HG03442 (cell line): ENCODE data around the gene RNF213.
"Not testable (repeated sequence)": the region's sequence is repeated elsewhere in the genome, so short reads cannot be mapped to it uniquely, and the experiment has no call there.

Experiments used
- ATAC-seq: cut with Tn5 transposase; IDR thresholded peaks from one replicate; pipeline ENCODE4 v1.9.1; 2021; ENCODE audit warnings: mild to moderate bottlenecking, moderate library complexity; ENCODE audit not compliant: unreplicated experiment

RNF213 gene

GRCh38 chr17:80223838-80224497 lies 36.7 kb upstream of the RNF213 start:
- no peak for ATAC-seq

- no peak for ATAC-seq
Observed at GRCh38 chr17:80224683-80225082, 36.0 kb upstream of the RNF213 start.

- ATAC-seq: no peak
Observed at GRCh38 chr17:80225230-80225629, 35.4 kb upstream of the RNF213 start.

GRCh38 chr17:80227156-80227555 lies 33.5 kb upstream of the RNF213 start:
- ATAC-seq: no peak

GRCh38 chr17:80227666-80228065 lies 33.0 kb upstream of the RNF213 start:
- no peak for ATAC-seq

GRCh38 chr17:80228477-80228876 lies 32.2 kb upstream of the RNF213 start:
- ATAC-seq: no peak

GRCh38 chr17:80229011-80229410 lies 31.6 kb upstream of the RNF213 start:
- ATAC-seq: no peak

GRCh38 chr17:80232438-80232837 lies 28.2 kb upstream of the RNF213 start:
- no peak for ATAC-seq

- no peak for ATAC-seq
Observed at GRCh38 chr17:80233202-80233601, 27.4 kb upstream of the RNF213 start.

GRCh38 chr17:80236911-80237310 lies 23.7 kb upstream of the RNF213 start:
- no peak for ATAC-seq

GRCh38 chr17:80237386-80237785 lies 23.3 kb upstream of the RNF213 start:
- no peak for ATAC-seq

GRCh38 chr17:80242505-80242904 lies 18.1 kb upstream of the RNF213 start:
- no peak for ATAC-seq

- ATAC-seq: no peak
Observed at GRCh38 chr17:80243526-80244433, 16.9 kb upstream of the RNF213 start.

GRCh38 chr17:80244448-80244847 lies 16.2 kb upstream of the RNF213 start:
- not testable (repeated sequence) for ATAC-seq

GRCh38 chr17:80244871-80245509 lies 15.7 kb upstream of the RNF213 start:
- ATAC-seq: no peak

GRCh38 chr17:80245566-80246265 lies 14.9 kb upstream of the RNF213 start:
- ATAC-seq: no peak

- no peak for ATAC-seq
Observed at GRCh38 chr17:80246266-80246681, 14.4 kb upstream of the RNF213 start.

- ATAC-seq: no peak
Observed at GRCh38 chr17:80246726-80247125, 13.9 kb upstream of the RNF213 start.

GRCh38 chr17:80247561-80247960 lies 13.1 kb upstream of the RNF213 start:
- ATAC-seq: no peak

GRCh38 chr17:80248001-80248893 lies 12.4 kb upstream of the RNF213 start:
- no peak for ATAC-seq
